SK-N-SH (cell line): ENCODE data around the gene FMN2. TPM values are rescaled to one million over a fixed set of nuclear protein-coding genes. Genes with fewer than 3 reads are reported as not detected.

Experiments
- CTCF ChIA-PET: fragments of 300-600, 350-600 bp; formaldehyde crosslinking; extraction: SDS; loops from one replicate; lab custom pipeline; 2021; lab: Yijun Ruan, JAX
- POLR2A ChIA-PET: fragments of 350-600 bp; sonication (Branson Sonifier 250); formaldehyde crosslinking; extraction: SDS; loops from one replicate; lab custom pipeline; 2020; ENCODE audit warnings: antibody characterized with exemption, inconsistent platforms; lab: Yijun Ruan, JAX
- DNase-seq: peaks from one replicate; pipeline ENCODE4 v3.0.0; 2012
- H2AFZ ChIP-seq: fragments of 200-600 bp; sonication (generic); 2 replicates; pipeline ENCODE4 v1.8.1; 2016; ENCODE audit warnings: antibody characterized with exemption, mild to moderate bottlenecking, low read depth
- H3F3A ChIP-seq: fragments of 200-600 bp; sonication (generic); replicated peaks from 2 replicates; pipeline ENCODE3; 2016; ENCODE audit warnings: antibody characterized with exemption, mild to moderate bottlenecking; ENCODE audit not compliant: insufficient read depth
- H3K27ac ChIP-seq, 2 experiments: fragments of 200-500 bp in 1 of 2; fragments of 200-600 bp in 1 of 2; sonication (Bioruptor generic) in 1 of 2; sonication (generic), shearing (Covaris generic) in 1 of 2; 2 replicates each; pipeline versions ENCODE4 v1.5.1 to v1.6.1; 2014 to 2016; ENCODE audit warnings: low read depth in 2 of 2, inconsistent platforms in 1 of 2, low read length in 1 of 2, mild to moderate bottlenecking in 1 of 2, mixed read lengths in 1 of 2
- H3K27me3 ChIP-seq: fragments of 200-600 bp; sonication (generic), shearing (Covaris generic); 2 replicates; pipeline ENCODE4 v1.6.1; 2016; ENCODE audit warnings: mixed run types; ENCODE audit not compliant: insufficient read depth
- H3K36me3 ChIP-seq, 2 experiments: fragments of 200-500 bp in 1 of 2; fragments of 200-600 bp in 1 of 2; sonication (Bioruptor generic) in 1 of 2; sonication (generic) in 1 of 2; replicated peaks in 1 of 2; 2 replicates each; pipeline versions ENCODE3 to v1.5.1; 2014 to 2016; ENCODE audit warnings: low read length in 1 of 2, mild to moderate bottlenecking in 1 of 2; ENCODE audit not compliant: insufficient read depth in 2 of 2, control insufficient read depth in 1 of 2
- H3K4me1 ChIP-seq, 2 experiments: fragments of 200-500 bp in 1 of 2; fragments of 200-600 bp in 1 of 2; sonication (Bioruptor generic) in 1 of 2; sonication (generic), shearing (Covaris generic) in 1 of 2; 2 replicates each; pipeline versions ENCODE4 v1.5.1 to v1.6.1; 2014 to 2016; ENCODE audit warnings: low read depth in 1 of 2, low read length in 1 of 2, mixed run types in 1 of 2; ENCODE audit not compliant: insufficient read depth in 2 of 2, control insufficient read depth in 1 of 2
- H3K4me2 ChIP-seq: fragments of 200-600 bp; sonication (generic), shearing (Covaris generic); 2 replicates; pipeline ENCODE4 v1.6.1; 2017; ENCODE audit warnings: mixed run types
- H3K4me3 ChIP-seq, 2 experiments: fragments of 200-500 bp in 1 of 2; fragments of 200-600 bp in 1 of 2; sonication (Bioruptor generic) in 1 of 2; sonication (generic), shearing (Covaris generic) in 1 of 2; 2 replicates each; pipeline versions ENCODE4 v1.5.1 to v1.8.1; 2014 to 2016; ENCODE audit warnings: low read depth in 2 of 2, inconsistent platforms in 1 of 2, low read length in 1 of 2, mild to moderate bottlenecking in 1 of 2, mixed read lengths in 1 of 2, moderate library complexity in 1 of 2
- H3K79me2 ChIP-seq: fragments of 200-600 bp; sonication (generic); 2 replicates; pipeline ENCODE4 v1.8.1; 2017; ENCODE audit warnings: mild to moderate bottlenecking; ENCODE audit not compliant: insufficient read depth
- H3K9ac ChIP-seq: fragments of 200-600 bp; sonication (generic); 2 replicates; pipeline ENCODE4 v1.6.1; 2017; ENCODE audit warnings: mixed run types
- H3K9me2 ChIP-seq: fragments of 200-600 bp; sonication (generic); 2 replicates; pipeline ENCODE4 v1.6.1; 2017; ENCODE audit warnings: mixed run types
- H3K9me3 ChIP-seq: fragments of 200-600 bp; sonication (generic); 2 replicates; pipeline ENCODE4 v1.6.1; 2017; ENCODE audit warnings: mixed run types, mild to moderate bottlenecking, moderate library complexity
- H4K20me1 ChIP-seq: fragments of 200-600 bp; sonication (generic); 2 replicates; pipeline ENCODE4 v1.6.1; 2017; ENCODE audit warnings: mild to moderate bottlenecking, mixed run types; ENCODE audit not compliant: insufficient read depth
- CTCF ChIP-seq: fragments of 200-600 bp; sonication (generic); IDR thresholded peaks from 2 replicates; pipeline ENCODE4 v1.6.1; 2017; ENCODE audit warnings: antibody characterized with exemption, mild to moderate bottlenecking, moderate library complexity
- GABPA ChIP-seq: IDR thresholded peaks from 2 replicates; pipeline ENCODE4 v1.4.0; 2012; ENCODE audit warnings: low read depth, mild to moderate bottlenecking
- MAX ChIP-seq: IDR thresholded peaks from 2 replicates; pipeline ENCODE4 v1.4.0; 2012; ENCODE audit warnings: low read depth
- MEF2A ChIP-seq: IDR thresholded peaks from 2 replicates; pipeline ENCODE4 v1.4.0; 2012; ENCODE audit warnings: low read depth, borderline replicate concordance
- MXI1 ChIP-seq: IDR thresholded peaks from 2 replicates; pipeline ENCODE4 v1.6.1; 2012; ENCODE audit warnings: mild to moderate bottlenecking, low read depth, low read length, improper control_type of control experiment
- NFIC ChIP-seq: IDR thresholded peaks from 2 replicates; pipeline ENCODE4 v1.4.0; 2012; ENCODE audit warnings: borderline replicate concordance
- POLR2AphosphoS5 ChIP-seq: IDR thresholded peaks from 2 replicates; pipeline ENCODE4 v1.6.1; 2012; ENCODE audit warnings: low read depth, low read length
- RAD21 ChIP-seq: IDR thresholded peaks from 2 replicates; pipeline ENCODE4 v1.6.1; 2012; ENCODE audit warnings: mild to moderate bottlenecking, low read length
- RFX5 ChIP-seq: IDR thresholded peaks from 2 replicates; pipeline ENCODE4 v1.6.1; 2012; ENCODE audit warnings: mild to moderate bottlenecking, improper control_type of control experiment, low read length
- TAF1 ChIP-seq: IDR thresholded peaks from 2 replicates; pipeline ENCODE4 v1.6.1; 2012; ENCODE audit warnings: low read depth, mild to moderate bottlenecking, low read length, moderate library complexity, borderline replicate concordance
- USF1 ChIP-seq: IDR thresholded peaks from 2 replicates; pipeline ENCODE4 v1.4.0; 2012; ENCODE audit warnings: low read depth, borderline replicate concordance
- ZBTB33 ChIP-seq: IDR thresholded peaks from 2 replicates; pipeline ENCODE4 v1.4.0; 2012; ENCODE audit warnings: low read depth, borderline replicate concordance
- WGBS: methylation state at CpG from one replicate; pipeline ENCODE4 v1.1.6; 2017; ENCODE audit warnings: low lambda C conversion rate; 5-methylcytosine and 5-hydroxymethylcytosine counted together
- polyA plus RNA-seq, 3 experiments: library from polyadenylated mRNA; depleted of rRNA; stranded (reverse); fragments of >200 nt; gene quantifications; 2 replicates each; pipeline ENCODE4 v1.2.3, GENCODE V29; 2012

The FMN2 gene
- polyA plus RNA-seq, 1 of the 3 experiments (the other 2 are of a cell fraction) = 7.2 TPM

GRCh38 chr1:240094041-240094722, 2.5 kb downstream of the FMN2 start (continued):
- TF ChIP-seq USF1 (no peak), GABPA (no peak)
- TF ChIP-seq, all 33 proteins: peak for 0

GRCh38 chr1:240096974-240097373, 5.3 kb downstream of the FMN2 start:
- H3K4me2 ChIP-seq = peak overlapping the region; percentile 96

More at GRCh38 chr1:240096974-240097373, 5.3 kb downstream of the FMN2 start:
- WGBS = 71% methylated on average over 4 of the region's 4 CpGs
- H3K9me2 ChIP-seq = no peaks in the 10 kb centered on the region
- H3K79me2 ChIP-seq = peaks cover 98% of the 10 kb centered on the region
- H3K4me3 ChIP-seq = 0 out of 4 replicates have a peak overlapping the region, but pooled peaks of 1 of the 2 experiments have one; percentile 62
- CTCF ChIA-PET = interaction anchor here (1.2 to 2.9 kb wide), 3 partner anchors 10 to 86 kb away, joined by 3 to 9 read pairs (median 4); no protein-coding TSS in a partner anchor
- H4K20me1 ChIP-seq = no peaks in the 10 kb centered on the region; the same call in 1 of the 2 replicates
- H3K36me3 ChIP-seq = peaks cover 8 to 19% of the 10 kb centered on the region in 2 experiments
- DNase-seq = no peak
- H3K27me3 ChIP-seq = no peaks in the 10 kb centered on the region
- H3K9me3 ChIP-seq = no peaks in the 10 kb centered on the region
- H2AFZ ChIP-seq = no peak overlapping the region
- peak overlapping the region; percentile 32 to 47; a peak in 2 of 4 replicates for H3K27ac ChIP-seq
- peaks cover 10 to 46% of the 10 kb centered on the region in 2 experiments for H3K4me1 ChIP-seq
- H3K9ac ChIP-seq = no peak overlapping the region
- POLR2A ChIA-PET = no interaction called here
- H3F3A ChIP-seq = peaks cover 32% of the 10 kb centered on the region
- TF ChIP-seq MAX = no peak
- no peak for TF ChIP-seq NFIC
- TF ChIP-seq TAF1 = no peak
- no peak for TF ChIP-seq USF1
- TF ChIP-seq MXI1 = no peak
- TF ChIP-seq RAD21 = no peak
- TF ChIP-seq CTCF = no peak
- no peak for TF ChIP-seq ZBTB33
- TF ChIP-seq POLR2AphosphoS5 = no peak
- no peak for TF ChIP-seq MEF2A
- TF ChIP-seq RFX5 = no peak
- TF ChIP-seq, all 33 proteins: peak for 0
